Germinal center (tissue), 1 donor: ENCODE data around the gene PPFIA2.

Source experiments
- DNase-seq: peaks from one replicate; pipeline ENCODE4 v3.0.0; 2012; ENCODE audit warnings: mixed read lengths, low spot score

The PPFIA2 gene

DNA sequence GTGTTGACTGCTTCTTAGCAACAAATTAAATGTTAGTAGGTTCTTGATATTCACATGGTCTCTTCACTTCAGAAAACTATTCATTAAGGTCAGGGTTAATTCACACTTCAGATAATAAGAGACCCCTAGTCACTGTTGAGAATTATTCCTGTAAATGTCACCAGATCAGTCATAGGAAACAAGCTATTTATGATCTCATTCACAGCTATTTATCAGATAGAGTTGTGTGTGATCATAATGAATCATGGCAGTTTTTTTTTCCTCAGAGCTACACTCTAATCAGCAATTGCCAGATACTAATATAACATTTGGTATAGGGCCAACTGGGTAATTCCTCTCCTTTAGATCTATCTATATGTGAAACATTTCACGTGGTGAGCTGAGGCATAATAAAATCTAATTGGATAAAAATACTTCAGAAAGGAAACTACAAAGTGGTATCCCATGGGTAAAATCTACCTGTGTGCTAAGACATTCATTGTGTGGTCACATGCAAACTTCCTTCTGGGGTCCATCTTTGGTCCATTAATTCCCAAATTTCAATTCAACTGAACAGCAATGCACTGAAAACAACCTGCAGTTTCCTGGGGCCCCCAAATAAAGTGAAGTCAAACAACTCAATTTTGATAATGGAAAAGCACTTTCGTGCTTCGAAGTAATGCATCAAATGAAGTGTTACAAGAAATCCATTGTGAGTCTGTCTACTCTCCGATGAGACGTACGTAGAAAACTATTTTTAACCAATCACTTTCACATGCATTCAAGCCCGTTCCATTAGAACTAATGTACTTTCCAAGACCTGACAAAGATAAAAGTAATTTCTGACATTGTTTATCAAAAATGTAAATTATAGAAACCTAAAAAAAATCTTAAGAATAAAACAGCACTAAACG, 484.3 kb downstream of the PPFIA2 start:
- DNase-seq = no peak

GRCh38 chr12:81270385-81270784, 488.8 kb downstream of the PPFIA2 start:
- DNase-seq = no peak

DNA sequence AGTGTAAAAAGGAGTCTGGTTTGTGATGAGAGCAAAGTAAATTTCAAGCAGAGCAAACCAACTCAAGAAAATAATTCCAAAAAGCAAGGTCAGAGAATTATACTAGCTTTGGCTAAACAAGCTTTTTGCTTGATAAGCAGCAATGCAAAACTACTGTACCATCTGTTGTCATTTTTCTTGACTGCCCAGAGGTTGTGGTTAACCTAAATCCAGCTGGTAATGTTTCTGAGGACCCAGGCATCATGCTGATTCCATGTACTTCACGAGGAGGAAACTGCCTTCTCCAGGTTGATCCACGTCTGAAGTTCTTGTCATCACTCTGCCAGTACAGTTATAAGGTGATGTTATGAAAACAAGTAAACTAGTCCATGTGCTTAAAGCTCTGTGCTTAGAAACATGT, 496.1 kb downstream of the PPFIA2 start:
- DNase-seq = no peak

DNA sequence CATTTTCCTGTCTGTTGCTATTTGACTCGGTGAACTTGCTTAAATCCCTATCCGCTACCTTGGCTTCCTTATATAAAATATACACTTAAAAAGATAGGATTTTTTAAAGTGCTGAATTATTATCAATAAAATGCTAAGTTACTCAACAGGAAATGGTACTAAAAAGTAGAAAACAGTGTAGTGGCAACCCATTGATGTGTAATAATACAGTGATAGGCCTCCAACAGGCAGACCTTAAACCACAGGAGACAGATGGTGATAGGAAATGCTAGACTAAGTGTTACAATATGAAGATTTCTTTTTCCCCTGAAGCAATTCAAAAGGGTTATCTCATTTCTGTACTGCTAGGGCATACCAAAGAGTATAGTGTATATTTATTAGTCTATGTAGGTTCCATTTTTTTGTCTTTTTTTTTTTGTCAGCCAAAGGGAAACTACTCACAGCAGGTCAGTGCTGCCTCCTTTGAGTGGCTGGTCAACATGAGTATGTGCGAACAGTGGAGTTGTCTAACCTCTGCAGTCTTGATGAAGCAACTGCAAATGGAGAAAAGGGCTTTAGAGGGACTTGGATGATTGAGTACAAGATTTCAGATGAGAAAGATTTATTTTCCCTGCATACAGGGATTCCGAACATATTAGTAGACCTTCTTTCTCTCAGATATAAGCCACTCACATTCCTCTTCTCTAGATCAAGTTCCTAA, 497.5 kb downstream of the PPFIA2 start:
- DNase-seq = no peak

GRCh38 chr12:81259360-81259759, 499.8 kb downstream of the PPFIA2 start:
- DNase-seq = no peak

DNA sequence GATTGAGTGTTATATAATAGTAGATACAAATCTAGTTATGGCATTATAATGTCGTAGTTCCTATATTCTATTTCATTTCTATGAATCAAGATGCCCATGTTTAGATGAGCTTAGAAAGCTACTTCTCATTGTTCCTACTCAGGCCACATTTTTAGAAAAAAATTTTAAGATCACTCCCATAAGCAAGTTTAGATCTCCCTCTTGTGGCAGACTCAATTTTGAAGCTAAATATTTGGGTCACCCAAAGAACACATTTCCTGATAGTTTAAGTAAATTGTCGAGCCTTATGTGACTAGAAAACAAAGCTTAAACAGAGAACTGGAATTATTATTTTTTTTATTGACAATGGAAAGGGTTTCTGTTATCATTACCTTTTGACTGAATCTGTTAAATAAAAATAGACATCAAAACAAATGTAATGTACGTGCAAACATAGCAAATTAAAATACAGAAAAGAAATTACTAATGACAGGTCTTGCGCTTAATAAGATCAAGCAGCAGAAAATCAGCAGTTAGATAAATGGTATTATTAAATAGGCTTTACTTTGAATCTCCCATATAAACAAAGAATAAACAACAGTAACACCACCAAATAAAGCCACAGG, 501.1 kb downstream of the PPFIA2 start:
- no peak for DNase-seq

GRCh38 chr12:81255947-81256346, 503.2 kb downstream of the PPFIA2 start:
- no peak for DNase-seq

DNA sequence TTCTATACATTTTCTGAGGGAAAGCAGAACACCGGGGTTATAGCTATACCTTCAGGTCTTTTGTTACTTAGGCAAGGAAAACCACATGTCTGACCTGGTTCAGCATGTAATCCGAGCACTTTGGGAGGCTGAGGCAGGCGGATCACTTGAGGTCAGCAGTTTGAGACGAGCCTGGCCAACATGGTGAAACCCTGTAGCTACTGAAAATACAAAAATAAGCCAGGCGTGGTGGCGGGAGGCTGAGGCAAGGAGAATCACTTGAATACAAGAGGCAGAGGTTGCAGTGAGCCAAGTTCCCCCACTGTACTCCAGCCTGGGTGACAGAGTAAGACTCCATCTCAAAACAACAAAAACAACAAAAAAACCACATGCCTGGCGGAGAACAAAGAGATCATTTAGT, 503.7 kb downstream of the PPFIA2 start:
- DNase-seq = no peak

DNA sequence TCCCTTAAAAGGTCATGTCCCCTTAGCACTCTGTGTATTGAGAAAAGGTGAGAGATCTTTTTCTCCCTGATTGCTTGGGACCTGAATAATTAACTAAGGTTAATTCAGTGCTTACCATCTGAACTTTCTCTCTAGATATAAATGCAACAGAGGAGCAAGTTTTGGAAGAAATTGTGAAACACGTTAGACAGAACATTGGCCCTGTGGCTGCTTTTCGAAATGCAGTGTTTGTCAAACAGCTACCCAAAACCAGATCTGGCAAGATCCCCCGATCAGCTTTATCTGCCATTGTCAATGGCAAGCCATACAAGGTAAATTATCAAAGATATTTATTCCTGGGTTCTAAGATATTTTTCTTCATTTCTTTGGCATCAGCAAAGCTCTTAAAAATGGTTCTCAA, 505.8 kb downstream of the PPFIA2 start:
- no peak for DNase-seq

- DNase-seq = no peak
Measured at GRCh38 chr12:81252228-81252627, 506.9 kb downstream of the PPFIA2 start.

DNA sequence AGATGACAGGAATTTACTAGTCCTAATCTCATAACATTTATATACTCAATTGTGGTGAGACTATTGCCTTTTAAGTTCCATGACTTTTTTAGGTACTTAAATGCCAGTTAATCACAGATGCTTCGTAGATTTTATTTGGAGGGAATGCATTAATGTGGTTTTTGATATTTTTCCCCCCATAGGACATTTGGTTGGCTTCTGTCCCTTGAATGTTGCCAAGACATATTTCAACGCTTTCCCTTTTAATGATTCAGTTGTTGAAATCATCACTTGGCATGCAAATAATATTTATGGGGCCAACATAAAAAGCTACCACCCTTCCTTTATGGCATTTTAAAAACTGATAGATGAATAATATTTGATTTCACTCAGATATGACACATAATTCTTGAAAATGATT, 509.2 kb downstream of the PPFIA2 start:
- DNase-seq = no peak

GRCh38 chr12:81245907-81246570, 513.1 kb downstream of the PPFIA2 start:
- DNase-seq = no peak

DNA sequence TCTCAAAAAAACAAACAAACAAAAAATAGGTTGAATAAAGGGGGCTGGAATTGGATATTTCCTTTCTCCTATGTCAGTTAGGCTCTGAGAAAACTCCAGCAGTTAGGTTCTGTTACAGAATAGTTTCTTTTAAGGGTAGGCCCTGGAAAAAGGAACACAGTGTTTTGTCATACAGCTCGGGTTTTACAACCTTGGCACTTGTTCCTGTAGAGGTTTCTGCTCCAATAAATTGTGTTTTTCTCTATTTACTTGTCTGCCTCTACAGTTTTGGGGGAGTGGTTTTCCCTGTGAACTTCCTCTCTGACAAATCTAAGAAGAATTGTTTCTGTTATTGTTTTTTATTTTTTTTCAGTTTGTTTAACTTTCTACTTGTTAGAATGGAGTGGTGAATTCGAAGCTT, 513.7 kb downstream of the PPFIA2 start:
- no peak for DNase-seq

- DNase-seq = no peak
Measured at GRCh38 chr12:81231574-81232368, 527.4 kb downstream of the PPFIA2 start.

GRCh38 chr12:81229759-81230158, 529.4 kb downstream of the PPFIA2 start:
- DNase-seq = no peak

GRCh38 chr12:81224626-81225025, 534.5 kb downstream of the PPFIA2 start:
- DNase-seq = no peak

GRCh38 chr12:81222846-81223592, 536.1 kb downstream of the PPFIA2 start:
- no peak for DNase-seq

- no peak for DNase-seq
Measured at GRCh38 chr12:81221681-81222080, 537.5 kb downstream of the PPFIA2 start.

DNA sequence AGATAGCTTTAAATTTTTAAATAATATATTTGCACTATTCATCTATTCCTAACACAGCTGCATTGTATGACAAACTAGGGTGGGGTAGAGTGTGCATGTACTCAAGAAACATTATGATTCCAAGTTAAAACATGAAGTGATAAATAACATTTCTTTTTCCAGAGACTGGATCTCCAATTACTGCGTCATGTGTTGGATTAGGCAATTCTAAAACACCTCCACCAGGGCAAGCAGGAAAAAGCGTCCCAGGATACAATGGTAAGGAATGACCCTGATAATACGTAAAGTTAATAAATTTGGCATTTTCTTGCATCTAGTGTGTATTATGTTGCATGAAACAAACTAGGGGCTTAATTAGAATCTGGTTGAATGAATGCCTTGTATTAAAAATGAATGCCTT, 542.4 kb downstream of the PPFIA2 start:
- no peak for DNase-seq

DNA sequence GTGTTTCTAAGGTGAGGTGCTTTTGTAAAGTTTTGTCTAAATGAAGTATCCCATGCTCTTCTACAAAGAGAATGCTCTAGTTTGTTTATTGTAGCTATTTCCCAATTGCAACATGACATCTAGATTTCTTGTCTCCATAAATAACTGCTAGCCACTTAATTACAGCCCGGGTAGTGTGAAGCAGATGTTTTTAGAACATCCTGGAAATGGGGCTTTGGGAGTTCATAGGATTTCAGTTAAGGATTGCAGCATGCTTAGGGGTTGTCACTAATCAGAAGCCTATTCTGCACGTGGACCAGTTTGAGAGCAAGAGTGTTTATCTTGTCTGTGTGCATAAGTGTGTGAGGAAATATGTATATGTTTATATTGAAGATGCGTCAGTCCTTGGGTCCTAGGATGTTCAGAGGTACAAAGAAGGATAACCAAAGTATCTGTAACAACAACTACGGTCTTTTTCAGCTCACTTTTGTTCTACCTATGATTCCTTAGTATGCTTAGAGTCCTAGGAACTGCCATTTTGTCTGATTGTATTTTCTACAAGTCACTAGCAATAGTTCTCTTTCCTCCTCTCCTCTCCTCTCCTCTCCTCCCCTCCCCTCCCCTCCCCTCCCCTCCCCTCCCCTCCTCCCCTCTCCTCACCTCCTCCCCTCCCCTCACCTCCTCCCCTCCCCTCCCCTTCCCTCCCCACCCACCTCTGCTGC, 546.0 kb downstream of the PPFIA2 start:
- DNase-seq = no peak
